ENCODE results near the gene TEX22. TPM values are rescaled to one million over a fixed set of nuclear protein-coding genes. Genes with fewer than 3 reads are reported as not detected.

The TEX22 gene
- polyA plus RNA-seq, 3 donors: 0.52 to 2.2 (median 0.57) TPM

DNA sequence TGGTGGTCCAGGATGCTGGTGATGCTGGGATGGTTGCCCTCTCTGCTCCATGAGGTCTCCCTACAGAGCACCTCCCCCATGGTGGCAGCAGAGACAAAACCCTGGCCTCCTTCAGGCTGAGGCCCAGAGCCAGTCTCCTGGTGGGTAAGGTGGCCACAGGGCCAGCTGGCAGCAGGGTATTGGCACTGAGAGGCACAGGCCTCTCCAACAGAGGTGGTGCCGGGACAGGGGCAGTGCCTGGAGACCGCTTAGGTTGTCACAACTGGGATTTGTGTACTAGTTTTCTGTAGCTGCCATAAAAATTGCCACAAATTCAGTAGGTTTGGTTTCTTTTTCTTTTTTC is 15.2 kb downstream of the TEX22 start:
- H3K4me1 Mint-ChIP-seq: peaks cover 36% of the 10 kb centered on the region
- TF ChIP-seq, protein P1, sequence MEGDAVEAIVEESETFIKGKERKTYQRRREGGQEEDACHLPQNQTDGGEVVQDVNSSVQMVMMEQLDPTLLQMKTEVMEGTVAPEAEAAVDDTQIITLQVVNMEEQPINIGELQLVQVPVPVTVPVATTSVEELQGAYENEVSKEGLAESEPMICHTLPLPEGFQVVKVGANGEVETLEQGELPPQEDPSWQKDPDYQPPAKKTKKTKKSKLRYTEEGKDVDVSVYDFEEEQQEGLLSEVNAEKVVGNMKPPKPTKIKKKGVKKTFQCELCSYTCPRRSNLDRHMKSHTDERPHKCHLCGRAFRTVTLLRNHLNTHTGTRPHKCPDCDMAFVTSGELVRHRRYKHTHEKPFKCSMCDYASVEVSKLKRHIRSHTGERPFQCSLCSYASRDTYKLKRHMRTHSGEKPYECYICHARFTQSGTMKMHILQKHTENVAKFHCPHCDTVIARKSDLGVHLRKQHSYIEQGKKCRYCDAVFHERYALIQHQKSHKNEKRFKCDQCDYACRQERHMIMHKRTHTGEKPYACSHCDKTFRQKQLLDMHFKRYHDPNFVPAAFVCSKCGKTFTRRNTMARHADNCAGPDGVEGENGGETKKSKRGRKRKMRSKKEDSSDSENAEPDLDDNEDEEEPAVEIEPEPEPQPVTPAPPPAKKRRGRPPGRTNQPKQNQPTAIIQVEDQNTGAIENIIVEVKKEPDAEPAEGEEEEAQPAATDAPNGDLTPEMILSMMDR (IDR thresholded peaks at IDR 0.05): no peak
- H3K27ac Mint-ChIP-seq: no peak overlapping the region

GRCh38 chr14:105414456-105415371 is 16.4 kb downstream of the TEX22 start:
- peaks cover 0 to 6% of the 10 kb centered on the region in 2 donors for H3K36me3 Mint-ChIP-seq
- H3K27ac ChIP-seq (ENCODE audit: low read depth in 1 of 2, low read length in 2 of 2): no peak overlapping the region
- H3K4me1 Mint-ChIP-seq: peaks cover 32% of the 10 kb centered on the region
- peak overlapping the region; percentile 83 for H2AFZ ChIP-seq (ENCODE audit: insufficient read depth, low read depth, low read length, poor library complexity, severe bottlenecking)
- peaks cover 33 to 46% of the 10 kb centered on the region in 2 donors for H3K4me1 ChIP-seq (ENCODE audit: control insufficient read depth in 1 of 2, insufficient read depth in 2 of 2, low read length in 2 of 2)
- H3K9ac ChIP-seq (ENCODE audit: insufficient read depth, low read length, poor library complexity, severe bottlenecking): peak overlapping the region; percentile 61
- peak overlapping the region; percentile 7 to 75 (median 25) for H3K4me3 ChIP-seq (replicated peaks in 1 of 3; ENCODE audit: low read depth in 2 of 3, low read length in 3 of 3)
- H4K20me1 ChIP-seq (ENCODE audit: insufficient read depth, low read length): no peaks in the 10 kb centered on the region
- intact Hi-C loops (cut with micrococcal nuclease): loop anchor here in 1 of 2 donors (5.0 kb wide), 1 partner anchor 42 kb away; no protein-coding TSS in a partner anchor
- peak overlapping the region; percentile 49 to 79 for H3K4me3 Mint-ChIP-seq
- WGBS (ENCODE audit: insufficient coverage): under 1% methylated on average over 74 of the region's 79 CpGs
- DNase-seq: peak; percentile 34 to 57 (median 41)
- TF ChIP-seq, protein P1 (IDR thresholded peaks at IDR 0.05): peak; percentile 98
- peaks cover 4 to 46% of the 10 kb centered on the region in 2 donors for H3K27me3 ChIP-seq (ENCODE audit: control insufficient read depth in 2 of 2, insufficient read depth in 2 of 2, low read length in 2 of 2)
- H3K27ac Mint-ChIP-seq: peak overlapping the region in 3 of 7 donors; percentile 18 to 57 (median 33)
- H3K4me2 ChIP-seq (replicated peaks; ENCODE audit: extremely low read depth, low read length, poor library complexity, severe bottlenecking): peak overlapping the region; percentile 75
- H3K9me3 ChIP-seq (replicated peaks in 1 of 2; ENCODE audit: control insufficient read depth in 1 of 2, insufficient read depth in 1 of 2, low read length in 2 of 2): no peaks in the 10 kb centered on the region
- no peaks in the 10 kb centered on the region for H3K79me2 ChIP-seq (ENCODE audit: insufficient read depth, low read length)
- peaks cover 0 to 5% (median 0%) of the 10 kb centered on the region in 7 donors for H3K9me3 Mint-ChIP-seq
- H3K36me3 ChIP-seq (replicated peaks in 1 of 2; ENCODE audit: control insufficient read depth in 1 of 2, insufficient read depth in 2 of 2, low read length in 2 of 2): no peaks in the 10 kb centered on the region
- peaks cover 41 to 56% (median 56%) of the 10 kb centered on the region in 3 donors for H3K27me3 Mint-ChIP-seq (ENCODE audit: low read depth in 3 of 3)

More for the DNA sequence above, 15.2 kb downstream of the TEX22 start:
- peaks cover 41 to 57% (median 50%) of the 10 kb centered on the region in 3 donors for H3K27me3 Mint-ChIP-seq (ENCODE audit: low read depth in 3 of 3)
- Histone ChIP-seq H3K9me3 (replicated peaks in 1 of 2; ENCODE audit: control insufficient read depth in 1 of 2, insufficient read depth in 1 of 2, low read length in 2 of 2) (no peaks in the 10 kb centered on the region), H4K20me1 (ENCODE audit: insufficient read depth, low read length) (no peaks in the 10 kb centered on the region), H3K4me3 (replicated peaks in 1 of 3; ENCODE audit: low read depth in 2 of 3, low read length in 3 of 3) (no peak overlapping the region), H3K27me3 (ENCODE audit: control insufficient read depth in 2 of 2, insufficient read depth in 2 of 2, low read length in 2 of 2) (peaks cover 4 to 44% of the 10 kb centered on the region in 2 donors), H3K27ac (ENCODE audit: low read depth in 1 of 2, low read length in 2 of 2) (no peak overlapping the region), H3K36me3 (replicated peaks in 1 of 2; ENCODE audit: control insufficient read depth in 1 of 2, insufficient read depth in 2 of 2, low read length in 2 of 2) (no peaks in the 10 kb centered on the region), H3K4me1 (ENCODE audit: control insufficient read depth in 1 of 2, insufficient read depth in 2 of 2, low read length in 2 of 2) (peaks cover 39 to 50% of the 10 kb centered on the region in 2 donors), H3K4me2 (replicated peaks; ENCODE audit: extremely low read depth, low read length, poor library complexity, severe bottlenecking) (no peak overlapping the region), H3K79me2 (ENCODE audit: insufficient read depth, low read length) (no peaks in the 10 kb centered on the region), H2AFZ (ENCODE audit: insufficient read depth, low read depth, low read length, poor library complexity, severe bottlenecking) (no peak overlapping the region), H3K9ac (ENCODE audit: insufficient read depth, low read length, poor library complexity, severe bottlenecking) (no peak overlapping the region)
- peak overlapping the region in 1 of 2 donors; percentile 78 for H3K4me3 Mint-ChIP-seq
- intact Hi-C loops (cut with micrococcal nuclease): no loop called here
- peaks cover 0 to 6% of the 10 kb centered on the region in 2 donors for H3K36me3 Mint-ChIP-seq
- H3K9me3 Mint-ChIP-seq: peaks cover 0 to 5% (median 0%) of the 10 kb centered on the region in 7 donors
- WGBS (ENCODE audit: insufficient coverage): 93% methylated on average over 2 of the region's 2 CpGs
- DNase-seq: no peak
